NOMO-1 (cell line): ENCODE data around the gene TUBB4B.
"Not testable (repeated sequence)": the region's sequence is repeated elsewhere in the genome, so short reads cannot be mapped to it uniquely, and the experiment has no call there.

ENCODE experiments used
- DNase-seq, 2 experiments: peaks; one replicate each; lab custom pipeline; 2025; ENCODE audit not compliant: unreplicated experiment in 2 of 2; lab: John Stamatoyannopoulos, UW

Gene TUBB4B

DNA sequence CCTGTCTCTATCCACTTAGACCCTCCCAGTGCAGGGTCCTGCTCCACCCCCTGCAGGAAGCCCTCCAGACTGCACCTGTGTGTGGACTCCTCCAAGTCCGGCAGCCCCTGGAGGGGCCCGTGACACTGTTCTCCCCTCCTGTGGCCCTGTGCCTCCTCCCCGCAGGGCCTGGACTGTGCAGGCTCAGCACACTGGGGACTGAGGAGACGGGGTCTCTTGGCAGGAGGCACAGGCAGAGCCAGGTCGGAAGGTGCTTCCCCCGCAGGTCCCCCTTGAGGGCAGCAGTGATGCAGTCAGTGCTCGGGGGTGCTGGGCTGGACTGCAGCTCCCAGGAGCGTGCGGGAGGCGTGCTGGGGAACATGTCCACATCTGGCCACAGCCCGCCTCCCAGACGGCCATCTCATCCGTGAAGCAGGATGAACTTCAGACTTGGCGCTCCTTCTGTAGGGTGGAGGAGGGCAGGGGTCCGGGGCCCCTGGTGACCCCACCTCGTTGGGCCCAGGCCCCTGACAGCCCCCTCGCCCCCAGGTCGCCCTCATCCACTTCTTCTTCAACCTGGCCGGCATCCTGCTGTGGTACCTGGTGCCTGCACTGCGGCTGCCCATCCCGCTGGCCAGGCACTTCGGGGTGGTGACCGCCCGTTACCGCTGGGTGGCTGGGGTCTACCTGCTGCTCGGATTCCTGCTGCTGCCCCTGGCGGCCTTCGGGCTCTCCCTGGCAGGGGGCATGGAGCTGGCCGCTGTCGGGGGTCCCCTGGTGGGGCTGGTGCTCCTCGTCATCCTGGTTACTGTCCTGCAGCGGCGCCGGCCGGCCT, 5.5 kb upstream of the TUBB4B start:
- DNase-seq, result no peak

DNA sequence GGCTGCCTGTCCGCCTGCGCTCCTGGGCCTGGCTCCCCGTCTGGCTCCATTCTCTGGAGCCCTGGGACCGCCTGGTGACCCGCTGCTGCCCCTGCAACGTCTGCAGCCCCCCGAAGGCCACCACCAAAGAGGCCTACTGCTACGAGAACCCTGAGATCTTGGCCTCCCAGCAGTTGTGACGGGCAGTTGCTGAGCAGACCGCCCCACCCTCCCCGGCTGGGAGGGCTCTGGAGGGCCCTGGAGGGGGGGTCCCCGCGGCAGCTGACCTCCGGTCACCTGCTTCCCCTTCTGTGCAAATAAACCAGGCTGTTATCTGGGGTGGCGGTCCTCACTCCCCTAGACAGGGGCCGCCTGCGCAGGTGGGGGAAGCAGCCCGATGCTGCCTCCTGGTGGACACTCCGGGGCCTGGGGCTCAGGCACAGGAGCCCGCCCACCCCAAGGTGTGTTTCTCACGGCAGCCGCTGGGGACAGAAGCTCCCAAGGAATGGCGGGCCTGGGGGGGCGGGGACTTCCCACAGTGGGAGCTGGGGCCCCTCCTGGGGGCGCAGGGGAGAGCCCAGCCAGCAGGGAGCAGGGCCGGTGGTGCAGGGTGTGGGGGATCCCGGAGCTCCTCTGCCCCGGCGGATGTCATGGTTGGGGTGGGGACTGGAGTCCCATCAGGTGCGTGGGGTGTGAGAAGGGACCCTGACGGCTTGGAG, 4.7 kb upstream of the TUBB4B start:
- peak; percentile 80 to 93 for DNase-seq

GRCh38 chr9:137236936-137237421, 4.1 kb upstream of the TUBB4B start:
- no peak for DNase-seq

GRCh38 chr9:137237759-137238726, 3.0 kb upstream of the TUBB4B start:
- DNase-seq, result no peak

DNA sequence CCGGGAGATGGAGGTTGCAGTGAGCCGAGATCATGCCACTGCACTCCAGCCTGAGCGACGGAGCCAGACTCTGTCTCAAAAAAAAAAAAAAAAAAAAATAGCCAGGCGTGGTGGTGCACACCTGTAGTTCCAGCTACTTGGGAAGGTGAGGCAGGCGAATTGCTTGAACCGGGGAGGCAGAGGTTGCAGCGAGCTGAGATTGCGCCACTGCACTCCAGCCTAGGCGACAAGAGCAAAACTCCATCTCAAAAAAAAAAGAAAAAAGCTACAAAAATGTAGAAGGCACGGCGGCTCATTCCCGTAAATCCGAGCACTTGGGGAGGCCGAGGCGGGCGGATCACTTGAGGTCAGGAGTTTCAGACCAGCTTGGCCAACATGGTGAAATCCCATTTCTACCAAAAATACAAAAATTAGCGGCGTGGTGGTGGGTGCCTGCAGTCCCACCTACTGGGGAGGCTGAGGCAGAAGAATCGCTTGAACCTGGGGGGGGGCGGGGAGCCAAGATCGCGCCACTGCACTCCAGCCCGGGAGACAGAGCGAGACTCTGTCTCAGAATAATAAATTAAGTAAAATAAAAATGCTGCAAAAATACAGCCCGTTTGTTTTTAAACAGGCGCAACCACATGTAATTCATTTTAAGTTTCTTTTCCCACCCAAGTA, 1.4 kb upstream of the TUBB4B start:
- not testable (repeated sequence) for DNase-seq

DNA sequence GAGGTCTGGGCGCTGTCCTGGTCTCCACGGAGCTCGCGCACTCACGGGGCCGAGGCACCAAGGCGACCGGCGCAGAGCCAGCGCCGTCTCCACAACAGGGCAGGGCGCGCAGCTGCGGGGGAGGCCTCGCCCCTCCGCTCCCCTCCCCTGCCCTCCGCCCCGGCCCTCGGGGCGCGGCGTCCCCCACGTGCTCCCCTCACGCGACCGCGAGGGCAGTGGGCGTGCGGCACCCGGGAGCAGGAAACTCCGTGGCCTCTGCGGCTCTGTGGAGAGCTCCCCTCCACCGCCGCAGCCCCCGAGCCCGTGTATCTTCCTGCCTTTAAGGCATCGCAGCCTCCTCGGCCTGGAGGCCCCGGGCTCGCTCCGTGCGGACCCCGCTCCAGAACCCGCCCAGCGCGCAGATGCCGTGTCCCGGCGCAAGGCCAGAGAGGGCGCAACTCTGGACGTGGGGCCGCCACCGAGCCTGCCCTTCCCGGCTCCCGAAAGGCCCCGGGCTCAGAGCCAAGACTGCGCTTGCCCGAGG, 708 bp upstream of the TUBB4B start:
- peak; percentile 85 to 88 for DNase-seq

DNA sequence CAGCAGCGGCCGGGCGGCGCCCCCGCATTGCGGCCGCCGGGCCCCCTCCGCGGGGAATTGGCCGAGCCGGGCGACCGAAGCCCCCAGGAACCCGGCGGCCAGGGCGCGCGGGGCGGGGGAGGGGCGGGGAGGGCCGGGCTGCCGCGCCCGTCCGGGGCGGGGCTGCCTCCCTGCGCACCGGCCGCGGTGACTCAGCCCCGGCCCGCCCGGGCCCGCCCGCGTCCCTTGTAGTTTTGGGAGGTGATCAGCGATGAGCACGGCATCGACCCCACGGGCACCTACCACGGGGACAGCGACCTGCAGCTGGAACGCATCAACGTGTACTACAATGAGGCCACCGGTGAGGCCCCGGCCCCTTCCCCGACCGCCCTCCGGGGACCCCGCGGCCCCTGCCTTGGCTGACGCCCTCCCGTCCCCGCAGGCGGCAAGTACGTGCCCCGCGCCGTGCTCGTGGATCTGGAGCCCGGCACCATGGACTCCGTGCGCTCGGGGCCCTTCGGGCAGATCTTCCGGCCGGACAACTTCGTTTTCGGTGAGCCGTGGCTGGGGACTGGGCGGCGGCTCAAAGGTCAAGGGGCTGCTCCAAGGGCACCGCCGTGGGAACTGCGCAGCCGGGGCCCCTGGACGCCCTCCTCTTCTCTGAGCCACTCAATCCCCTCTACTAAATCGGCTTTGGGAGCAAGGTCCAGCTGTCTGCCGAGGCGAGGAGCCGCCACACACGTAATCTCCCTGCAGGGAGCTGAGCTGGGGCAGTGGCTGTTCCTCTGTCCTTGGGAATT, 592 bp downstream of the TUBB4B start:
- peak; percentile 47 to 74 for DNase-seq

DNA sequence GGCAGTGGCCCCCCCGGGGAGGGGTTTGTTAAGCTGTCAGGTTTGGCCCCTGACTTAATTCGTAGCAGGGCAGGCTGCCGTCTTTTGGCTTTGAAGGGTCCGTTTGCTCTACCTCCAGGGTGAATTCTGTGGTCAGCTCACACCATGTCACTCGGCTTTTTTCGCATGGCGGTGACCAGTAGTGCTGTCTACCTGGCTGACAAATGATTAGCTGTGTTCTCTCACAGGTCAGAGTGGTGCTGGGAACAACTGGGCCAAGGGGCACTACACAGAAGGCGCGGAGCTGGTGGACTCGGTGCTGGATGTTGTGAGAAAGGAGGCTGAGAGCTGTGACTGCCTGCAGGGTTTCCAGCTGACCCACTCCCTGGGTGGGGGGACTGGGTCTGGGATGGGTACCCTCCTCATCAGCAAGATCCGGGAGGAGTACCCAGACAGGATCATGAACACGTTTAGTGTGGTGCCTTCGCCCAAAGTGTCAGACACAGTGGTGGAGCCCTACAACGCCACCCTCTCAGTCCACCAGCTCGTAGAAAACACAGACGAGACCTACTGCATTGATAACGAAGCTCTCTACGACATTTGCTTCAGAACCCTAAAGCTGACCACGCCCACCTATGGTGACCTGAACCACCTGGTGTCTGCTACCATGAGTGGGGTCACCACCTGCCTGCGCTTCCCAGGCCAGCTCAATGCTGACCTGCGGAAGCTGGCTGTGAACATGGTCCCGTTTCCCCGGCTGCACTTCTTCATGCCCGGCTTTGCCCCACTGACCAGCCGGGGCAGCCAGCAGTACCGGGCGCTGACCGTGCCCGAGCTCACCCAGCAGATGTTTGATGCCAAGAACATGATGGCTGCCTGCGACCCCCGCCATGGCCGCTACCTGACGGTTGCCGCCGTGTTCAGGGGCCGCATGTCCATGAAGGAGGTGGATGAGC, 1.4 kb downstream of the TUBB4B start:
- DNase-seq, result no peak

- DNase-seq, result not testable (repeated sequence)
Observed at GRCh38 chr9:137243266-137243625, 2.2 kb downstream of the TUBB4B start.

DNA sequence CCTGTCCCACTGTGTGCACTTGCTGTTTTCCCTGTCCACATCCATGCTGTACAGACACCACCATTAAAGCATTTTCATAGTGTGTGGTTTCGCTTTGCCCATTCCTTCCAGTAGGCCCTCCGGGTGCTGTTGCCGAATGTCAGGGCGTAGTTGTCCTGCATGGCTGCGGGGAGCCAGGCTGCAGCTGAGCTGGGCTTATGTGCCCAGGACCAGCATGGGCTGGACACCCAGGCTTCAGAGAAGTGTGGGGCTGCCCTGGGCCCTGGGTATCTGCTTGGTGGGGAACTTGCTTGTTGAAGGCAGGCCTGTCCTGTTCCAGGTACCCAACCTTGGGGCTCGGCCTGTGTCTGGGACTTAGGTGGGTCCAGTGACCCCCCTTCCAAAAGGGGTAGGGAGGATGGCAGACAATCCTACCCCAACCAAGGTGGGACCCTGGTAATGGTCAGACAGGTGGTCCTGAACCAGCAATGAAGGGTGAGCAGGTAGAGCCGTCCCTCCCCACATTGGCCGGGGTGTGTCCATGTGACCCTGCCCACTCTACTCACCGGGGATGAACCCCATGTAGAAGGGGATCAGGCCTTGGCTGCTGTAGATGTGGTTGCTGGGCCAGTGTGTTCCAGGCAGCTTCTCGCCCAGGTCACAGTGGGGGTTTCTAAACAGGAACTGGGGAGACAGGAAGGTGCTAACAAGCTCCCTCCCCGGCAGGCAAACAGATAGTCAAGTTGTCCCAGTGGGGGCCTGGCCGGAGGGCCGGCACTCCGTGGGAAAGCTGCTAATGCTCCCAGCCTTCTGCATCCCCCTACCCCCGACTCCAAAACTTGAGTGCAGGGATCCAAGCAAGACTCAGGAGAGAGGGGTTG, 2.8 kb downstream of the TUBB4B start:
- no peak for DNase-seq

- DNase-seq, result no peak
Observed at GRCh38 chr9:137244486-137245449, 3.7 kb downstream of the TUBB4B start.

GRCh38 chr9:137245450-137246421, 4.6 kb downstream of the TUBB4B start:
- DNase-seq, result no peak

DNA sequence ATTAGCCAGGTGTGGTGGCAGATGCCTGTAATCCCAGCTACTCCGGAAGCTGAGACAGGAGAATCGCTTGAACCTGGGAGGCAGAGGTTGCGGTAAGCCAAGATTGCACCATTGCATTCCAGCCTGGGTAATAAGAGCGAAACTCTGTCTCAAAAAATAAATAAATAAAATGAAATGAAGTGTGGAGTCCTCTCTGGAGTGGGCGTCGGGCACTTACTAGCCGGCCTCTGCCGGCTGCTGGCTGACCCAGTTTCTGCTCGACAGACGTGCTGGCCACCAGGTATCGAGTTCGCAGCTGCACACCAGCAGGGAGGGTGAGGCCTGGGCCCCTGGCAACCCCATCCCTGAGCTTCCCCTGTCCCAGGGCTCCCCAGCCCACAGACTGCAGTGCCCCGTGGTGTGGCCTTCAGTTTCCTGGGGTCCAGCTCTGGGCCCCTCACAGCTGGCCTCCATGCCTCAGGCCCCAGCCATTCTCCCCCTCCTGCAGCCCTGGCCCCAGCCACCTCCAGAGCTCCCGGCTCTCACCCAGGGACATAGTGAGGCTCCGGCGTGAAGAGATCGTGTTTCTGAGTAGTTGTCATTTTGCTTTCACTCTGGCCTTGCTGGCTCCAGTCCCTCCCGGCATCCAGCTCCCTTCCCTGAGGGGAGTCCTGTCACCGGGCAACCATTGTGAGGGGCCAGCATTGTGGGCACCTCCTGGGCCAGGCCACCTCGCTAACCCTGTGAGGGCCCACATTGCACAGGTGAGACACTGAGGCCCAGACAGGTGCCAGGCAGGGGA, 6.2 kb downstream of the TUBB4B start:
- DNase-seq, result no peak

DNA sequence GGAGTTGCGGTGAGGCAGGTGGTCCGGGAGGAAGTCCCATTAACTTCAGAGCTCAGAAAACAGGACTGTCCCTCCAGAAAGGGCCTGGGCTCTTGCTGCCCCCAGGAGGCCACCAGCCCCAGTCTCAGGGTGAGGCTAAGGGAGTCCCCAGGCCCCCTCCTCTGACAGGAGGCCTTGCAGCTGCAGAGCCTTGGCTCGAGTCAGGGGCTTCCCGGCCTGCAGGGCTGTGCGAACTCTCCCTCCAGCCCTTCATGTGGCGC, 6.8 kb downstream of the TUBB4B start:
- DNase-seq, result no peak
